PFSK-1 (cell line): ENCODE results near the gene CALU.

Experiments
- POLR2AphosphoS5 ChIP-seq: IDR thresholded peaks from 2 replicates; pipeline ENCODE4 v1.6.1; 2012; ENCODE audit warnings: low read depth, mild to moderate bottlenecking, control low read depth, low read length, moderate library complexity
- SIN3A ChIP-seq: IDR thresholded peaks from 2 replicates; pipeline ENCODE4 v1.6.1; 2012; ENCODE audit warnings: mild to moderate bottlenecking, low read length, moderate library complexity, borderline replicate concordance; ENCODE audit not compliant: insufficient read depth
- TAF1 ChIP-seq: IDR thresholded peaks from 2 replicates; pipeline ENCODE4 v1.6.1; 2012; ENCODE audit warnings: low read length, control low read depth, borderline replicate concordance; ENCODE audit not compliant: insufficient read depth

GRCh38 chr7:128737441-128737840 lies 1.7 kb upstream of the CALU start:
- no peak for TF ChIP-seq POLR2AphosphoS5
- no peak for TF ChIP-seq SIN3A
- no peak for TF ChIP-seq TAF1
